Measurements from ENCODE around the gene FREY1. TPM values are rescaled to one million over a fixed set of nuclear protein-coding genes. Genes with fewer than 3 reads are reported as not detected.
A peak's percentile ranks its signal among the peaks of the same experiment; 100 is the strongest.

Gene FREY1
- total RNA-seq, 1 experiment from 2014 or later: not detected

DNA sequence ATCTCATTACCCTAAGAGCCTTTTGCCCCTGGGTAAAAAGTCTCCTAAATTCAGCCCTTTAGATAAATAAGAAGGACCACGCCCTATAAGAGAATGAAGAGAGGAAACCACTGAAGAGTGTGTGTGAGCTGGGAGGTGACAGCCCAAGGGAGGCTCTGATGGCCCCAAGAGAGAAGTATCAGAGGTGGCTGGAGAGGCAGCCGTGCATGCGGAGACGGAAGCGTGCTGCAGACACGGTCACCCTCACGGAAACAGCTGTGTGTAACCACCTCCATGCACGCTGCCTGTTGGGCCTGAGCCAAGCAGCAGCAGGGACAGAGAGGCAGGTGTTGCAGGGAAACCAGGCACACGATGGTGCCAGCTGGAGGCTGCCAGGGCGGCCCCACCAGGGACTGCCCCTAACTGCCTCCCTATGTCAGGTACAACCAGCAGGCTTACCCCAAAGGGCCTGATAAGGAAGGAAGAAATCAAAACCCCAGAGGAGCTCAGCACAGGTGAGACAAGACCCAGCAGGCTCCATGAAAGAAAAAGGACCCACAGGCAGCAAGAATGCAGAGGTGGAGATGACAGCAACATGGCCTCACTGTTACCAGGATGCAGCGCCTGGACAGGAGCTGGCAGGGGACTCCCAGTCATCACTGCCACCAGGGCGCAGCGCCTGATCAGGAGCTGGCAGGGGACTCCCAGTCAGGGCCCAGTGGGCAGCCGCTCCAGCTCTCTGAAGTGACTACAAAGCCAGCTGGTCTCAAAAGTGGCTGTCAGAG, 23.1 kb upstream of the FREY1 start:
- no peak for DNase-seq (ENCODE audit: low read depth)
- in situ Hi-C loops (cut with HindIII; ENCODE audit: low pct_unique_long_range_greater_than_20kb, low sequenced_read_pairs): no loop called here

DNA sequence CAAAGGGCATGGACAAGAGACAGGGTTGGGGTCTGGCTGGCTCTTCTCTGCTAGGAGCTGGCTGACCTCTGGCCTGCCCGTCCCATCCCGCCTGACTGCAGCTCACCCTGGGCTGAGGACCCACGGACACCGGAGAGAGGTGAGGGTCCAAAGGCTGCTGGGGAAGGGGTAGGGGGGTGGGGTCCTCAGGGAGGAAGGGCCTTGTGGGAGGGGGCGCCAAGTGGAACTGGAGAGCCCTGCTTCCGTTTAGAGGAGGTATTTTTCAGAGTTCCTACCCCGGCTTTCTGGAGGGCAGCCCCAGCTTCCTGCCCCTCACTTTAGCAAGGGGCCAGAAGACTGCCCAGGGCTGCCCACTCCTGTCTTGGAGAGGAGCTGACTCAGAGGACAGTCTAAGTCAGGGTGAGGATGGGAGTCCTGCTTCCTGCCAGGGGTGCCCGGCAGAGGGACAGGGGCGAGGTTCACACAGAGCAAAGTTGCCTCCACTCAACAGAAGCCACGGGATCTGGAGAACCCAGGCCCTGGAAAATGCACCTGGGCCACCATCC, 22.5 kb upstream of the FREY1 start:
- DNase-seq (ENCODE audit: low read depth): no peak
- in situ Hi-C loops (cut with HindIII; ENCODE audit: low pct_unique_long_range_greater_than_20kb, low sequenced_read_pairs): no loop called here

DNA sequence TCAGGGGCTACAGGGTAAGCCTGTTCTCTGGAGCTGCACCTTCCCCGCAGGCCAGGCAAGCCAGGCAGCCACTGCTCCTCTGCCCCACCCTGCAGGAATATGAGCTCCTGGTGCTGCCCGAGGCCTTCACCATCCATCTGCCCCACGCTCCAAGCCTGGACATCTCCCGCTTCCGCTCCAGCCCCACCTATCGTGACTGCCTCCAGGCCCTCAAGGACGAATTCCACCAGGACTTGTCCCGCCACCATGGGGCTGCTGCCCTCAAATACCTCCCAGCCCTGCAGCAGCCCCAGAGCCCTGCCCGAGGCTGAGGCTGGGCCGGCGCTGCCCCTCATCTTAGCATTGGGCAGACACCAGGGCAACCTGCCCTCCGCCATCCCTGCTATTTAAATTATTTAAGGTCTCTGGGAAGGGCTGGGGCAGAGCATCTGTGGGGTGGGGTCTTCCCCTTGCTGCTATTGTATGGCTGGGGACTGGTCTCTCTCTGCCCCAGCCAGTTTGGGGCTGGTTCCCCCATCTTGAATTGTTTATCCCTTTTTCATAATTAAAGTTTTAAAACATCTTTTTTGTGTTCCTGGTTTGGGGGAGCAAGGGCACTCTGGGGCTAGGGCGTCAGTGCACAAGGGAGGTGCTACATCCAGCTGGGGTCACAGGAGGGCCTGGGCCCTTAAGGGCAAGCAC, 21.6 kb upstream of the FREY1 start:
- in situ Hi-C loops (cut with HindIII; ENCODE audit: low pct_unique_long_range_greater_than_20kb, low sequenced_read_pairs): no loop called here
- DNase-seq (ENCODE audit: low read depth): no peak

DNA sequence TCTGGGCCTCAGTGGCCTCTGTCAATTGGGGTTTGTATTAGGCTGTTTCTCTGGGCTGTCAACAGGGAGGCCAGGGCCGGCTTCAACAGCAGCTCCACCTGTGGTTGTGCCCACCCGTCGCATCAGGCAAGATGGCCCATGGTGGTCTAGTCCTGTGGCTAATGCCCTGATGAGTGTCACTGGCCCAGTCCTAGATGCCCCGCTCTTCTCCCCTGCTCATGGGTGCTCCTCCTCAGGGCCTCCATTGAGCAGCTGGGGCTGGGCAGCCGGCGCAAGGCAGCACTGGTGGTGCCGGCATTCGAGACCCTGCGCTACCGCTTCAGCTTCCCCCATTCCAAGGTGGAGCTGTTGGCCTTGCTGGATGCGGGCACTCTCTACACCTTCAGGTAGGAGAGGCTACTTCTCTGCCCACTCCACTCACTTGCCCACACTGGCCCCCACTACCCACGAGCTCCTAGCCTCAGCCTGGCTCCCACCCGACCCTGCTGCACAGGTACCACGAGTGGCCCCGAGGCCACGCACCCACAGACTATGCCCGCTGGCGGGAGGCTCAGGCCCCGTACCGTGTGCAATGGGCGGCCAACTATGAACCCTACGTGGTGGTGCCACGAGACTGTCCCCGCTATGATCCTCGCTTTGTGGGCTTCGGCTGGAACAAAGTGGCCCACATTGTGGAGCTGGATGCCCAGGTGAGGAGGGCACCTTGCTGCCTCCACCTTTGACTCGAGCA, 20.8 kb upstream of the FREY1 start:
- in situ Hi-C loops (cut with HindIII; ENCODE audit: low pct_unique_long_range_greater_than_20kb, low sequenced_read_pairs): no loop called here
- DNase-seq (ENCODE audit: low read depth): no peak

DNA sequence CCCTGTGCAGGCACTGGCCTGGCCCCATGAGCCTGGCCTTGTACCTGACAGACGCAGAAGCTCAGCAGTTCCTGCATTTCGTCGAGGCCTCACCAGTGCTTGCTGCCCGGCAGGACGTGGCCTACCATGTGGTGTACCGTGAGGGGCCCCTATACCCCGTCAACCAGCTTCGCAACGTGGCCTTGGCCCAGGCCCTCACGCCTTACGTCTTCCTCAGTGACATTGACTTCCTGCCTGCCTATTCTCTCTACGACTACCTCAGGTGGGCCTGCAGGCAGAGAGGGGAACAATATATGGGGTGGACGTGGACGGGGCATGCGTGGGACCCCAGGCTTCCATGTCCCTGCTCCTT, 20.2 kb upstream of the FREY1 start:
- in situ Hi-C loops (cut with HindIII; ENCODE audit: low pct_unique_long_range_greater_than_20kb, low sequenced_read_pairs): no loop called here
- DNase-seq (ENCODE audit: low read depth): no peak

DNA sequence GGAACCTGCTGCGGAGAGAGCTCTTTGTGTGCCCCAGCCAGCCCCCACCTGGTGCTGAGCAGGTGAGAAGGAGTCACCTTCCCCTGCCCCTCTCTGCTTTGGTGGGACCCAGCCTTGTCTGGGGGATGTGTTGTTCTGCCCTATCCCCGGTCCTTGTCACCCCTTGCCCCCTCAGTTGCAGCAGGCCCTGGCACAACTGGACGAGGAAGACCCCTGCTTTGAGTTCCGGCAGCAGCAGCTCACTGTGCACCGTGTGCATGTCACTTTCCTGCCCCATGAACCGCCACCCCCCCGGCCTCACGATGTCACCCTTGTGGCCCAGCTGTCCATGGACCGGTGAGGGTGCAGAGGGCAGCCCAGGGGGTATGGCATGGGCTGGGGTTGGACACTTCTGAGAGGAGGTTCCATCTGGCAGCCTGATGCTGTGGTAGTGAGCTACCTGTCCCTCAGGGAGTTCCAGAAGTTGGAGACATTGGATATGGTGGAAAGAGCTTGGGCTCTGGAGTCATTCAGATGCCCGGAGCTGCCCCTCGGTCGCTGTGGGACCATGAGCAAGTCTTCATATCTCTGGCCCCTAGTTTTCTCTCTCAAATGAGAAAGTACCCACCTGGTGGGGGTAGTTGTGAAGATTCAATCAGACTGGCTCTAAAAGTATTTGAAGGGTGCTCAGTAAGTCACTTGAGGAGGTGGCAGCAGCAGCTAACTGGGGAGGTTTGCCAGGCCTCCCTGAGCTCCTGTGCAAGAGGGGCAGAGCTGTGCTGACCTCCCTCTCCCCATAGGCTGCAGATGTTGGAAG, 19.7 kb upstream of the FREY1 start:
- in situ Hi-C loops (cut with HindIII; ENCODE audit: low pct_unique_long_range_greater_than_20kb, low sequenced_read_pairs): no loop called here
- no peak for DNase-seq (ENCODE audit: low read depth)

DNA sequence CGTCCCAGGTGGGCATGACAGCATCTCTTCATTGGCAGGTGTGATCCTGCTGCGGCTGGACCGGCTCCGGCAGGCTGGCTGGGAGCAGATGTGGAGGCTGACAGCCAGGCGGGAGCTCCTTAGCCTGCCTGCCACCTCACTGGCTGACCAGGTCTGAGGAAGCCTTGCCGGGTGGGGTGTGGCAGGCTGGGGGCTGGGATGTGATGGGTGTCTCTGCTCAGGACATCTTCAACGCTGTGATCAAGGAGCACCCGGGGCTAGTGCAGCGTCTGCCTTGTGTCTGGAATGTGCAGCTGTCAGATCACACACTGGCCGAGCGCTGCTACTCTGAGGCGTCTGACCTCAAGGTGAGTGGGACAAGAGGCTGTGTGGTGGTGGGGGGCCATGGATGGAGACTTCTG, 18.9 kb upstream of the FREY1 start:
- in situ Hi-C loops (cut with HindIII; ENCODE audit: low pct_unique_long_range_greater_than_20kb, low sequenced_read_pairs): no loop called here
- DNase-seq (ENCODE audit: low read depth): no peak

DNA sequence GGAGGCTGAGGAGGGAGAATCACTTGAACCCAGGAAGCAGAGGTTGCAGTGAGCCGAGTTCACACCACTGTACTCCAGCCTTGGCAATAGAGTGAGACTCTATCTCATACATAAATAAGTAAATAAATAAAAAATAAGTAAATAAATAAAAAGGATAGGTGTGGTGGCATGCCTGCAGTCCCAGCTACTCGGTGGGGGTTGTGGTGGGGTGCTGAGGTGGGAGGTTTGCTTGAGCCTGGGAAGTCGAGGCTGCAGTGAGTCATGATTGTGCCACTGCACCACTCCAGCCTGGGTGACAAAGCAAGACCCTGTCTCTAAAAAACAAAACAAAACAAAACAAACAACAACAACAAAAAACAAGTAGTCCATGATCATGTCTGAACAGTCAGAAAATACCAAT, 18.5 kb upstream of the FREY1 start:
- in situ Hi-C loops (cut with HindIII; ENCODE audit: low pct_unique_long_range_greater_than_20kb, low sequenced_read_pairs): no loop called here
- DNase-seq (ENCODE audit: low read depth): no peak

DNA sequence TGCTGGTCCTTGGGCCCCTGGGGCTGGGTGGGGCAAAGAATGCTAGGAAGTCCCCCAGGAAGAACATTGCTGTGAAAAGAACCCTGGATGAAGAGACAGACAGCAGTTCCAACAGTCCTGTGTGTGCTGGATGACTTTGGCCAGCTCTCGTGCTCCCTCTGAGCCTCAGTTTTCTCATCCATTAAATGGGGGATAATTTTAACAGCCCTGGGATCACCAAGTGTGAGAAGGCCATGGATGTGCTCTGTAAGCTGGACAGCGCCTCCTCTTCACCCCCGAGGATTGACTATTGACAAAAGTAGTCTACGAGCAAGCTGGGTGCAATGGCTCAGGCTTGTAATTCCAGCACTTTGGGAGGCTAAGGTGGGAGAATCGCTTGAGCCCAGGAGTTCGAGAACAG, 17.9 kb upstream of the FREY1 start:
- no peak for DNase-seq (ENCODE audit: low read depth)
- in situ Hi-C loops (cut with HindIII; ENCODE audit: low pct_unique_long_range_greater_than_20kb, low sequenced_read_pairs): no loop called here

DNA sequence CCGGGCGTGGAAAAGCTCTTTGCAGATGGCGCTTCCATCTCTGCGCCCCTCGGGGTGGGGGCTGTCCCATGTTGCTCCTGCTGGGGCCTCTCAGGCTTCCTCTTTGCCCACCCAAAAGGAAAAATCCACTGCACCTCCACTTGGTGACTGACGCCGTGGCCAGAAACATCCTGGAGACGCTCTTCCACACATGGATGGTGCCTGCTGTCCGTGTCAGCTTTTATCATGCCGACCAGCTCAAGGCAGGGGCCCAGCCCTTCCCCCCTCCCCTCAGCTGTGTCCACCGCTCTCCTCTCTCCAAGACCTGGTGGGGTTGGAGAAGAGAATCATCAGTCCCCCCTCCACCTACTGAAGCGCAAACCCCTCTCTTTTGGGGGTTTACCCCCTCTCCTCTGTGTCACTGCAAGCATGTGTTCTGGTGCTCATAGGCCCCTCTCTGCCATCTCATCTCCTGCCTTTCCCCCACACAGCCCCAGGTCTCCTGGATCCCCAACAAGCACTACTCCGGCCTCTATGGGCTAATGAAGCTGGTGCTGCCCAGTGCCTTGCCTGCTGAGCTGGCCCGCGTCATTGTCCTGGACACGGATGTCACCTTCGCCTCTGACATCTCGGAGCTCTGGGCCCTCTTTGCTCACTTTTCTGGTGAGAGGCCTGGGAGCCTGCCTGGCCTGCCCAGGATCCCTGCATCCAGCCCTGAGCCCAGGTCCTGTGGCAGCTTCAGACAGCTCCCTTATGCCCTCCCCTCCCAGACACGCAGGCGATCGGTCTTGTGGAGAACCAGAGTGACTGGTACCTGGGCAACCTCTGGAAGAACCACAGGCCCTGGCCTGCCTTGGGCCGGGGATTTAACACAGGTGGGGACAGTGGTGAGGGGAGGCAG, 17.2 kb upstream of the FREY1 start:
- in situ Hi-C loops (cut with HindIII; ENCODE audit: low pct_unique_long_range_greater_than_20kb, low sequenced_read_pairs): no loop called here
- no peak for DNase-seq (ENCODE audit: low read depth)

DNA sequence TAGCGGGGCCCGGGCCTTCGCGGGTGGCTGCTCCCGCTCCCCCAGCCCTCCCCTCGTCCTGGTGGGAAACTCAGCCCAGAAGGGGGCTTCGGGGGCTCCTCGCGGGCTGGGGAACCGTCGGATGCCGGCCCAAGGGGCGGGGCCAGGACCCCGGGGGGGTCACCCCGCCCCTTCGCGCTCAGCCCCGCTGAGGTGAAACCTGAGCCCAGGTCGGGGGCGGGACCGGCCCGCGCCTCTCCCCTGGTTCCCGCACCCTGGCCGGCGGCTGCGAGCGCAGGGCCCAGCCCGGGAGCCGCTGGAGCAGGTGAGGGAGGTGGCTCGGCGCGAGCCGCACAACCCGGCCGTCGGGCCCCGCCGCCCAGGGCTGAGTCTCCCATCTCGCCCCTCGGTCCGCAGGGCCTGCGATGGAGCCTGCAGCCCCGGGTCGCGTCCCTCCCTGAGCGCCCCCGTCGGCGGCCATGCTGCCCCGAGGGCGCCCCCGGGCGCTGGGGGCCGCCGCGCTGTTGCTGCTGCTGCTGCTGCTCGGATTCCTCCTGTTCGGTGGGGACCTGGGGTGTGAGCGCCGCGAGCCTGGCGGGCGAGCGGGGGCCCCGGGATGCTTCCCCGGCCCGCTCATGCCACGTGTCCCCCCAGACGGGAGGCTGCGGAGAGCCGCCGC, 15.5 kb upstream of the FREY1 start, which contains the start of gene LARGE2:
Gene LARGE2, plus strand, starts transcription at position 232 of the 658 bp plus-strand sequence. Its CDS starts 227 bp downstream, at position 459.
- in situ Hi-C loops (cut with HindIII; ENCODE audit: low pct_unique_long_range_greater_than_20kb, low sequenced_read_pairs): no loop called here
- DNase-seq (ENCODE audit: low read depth): peak; percentile 26

DNA sequence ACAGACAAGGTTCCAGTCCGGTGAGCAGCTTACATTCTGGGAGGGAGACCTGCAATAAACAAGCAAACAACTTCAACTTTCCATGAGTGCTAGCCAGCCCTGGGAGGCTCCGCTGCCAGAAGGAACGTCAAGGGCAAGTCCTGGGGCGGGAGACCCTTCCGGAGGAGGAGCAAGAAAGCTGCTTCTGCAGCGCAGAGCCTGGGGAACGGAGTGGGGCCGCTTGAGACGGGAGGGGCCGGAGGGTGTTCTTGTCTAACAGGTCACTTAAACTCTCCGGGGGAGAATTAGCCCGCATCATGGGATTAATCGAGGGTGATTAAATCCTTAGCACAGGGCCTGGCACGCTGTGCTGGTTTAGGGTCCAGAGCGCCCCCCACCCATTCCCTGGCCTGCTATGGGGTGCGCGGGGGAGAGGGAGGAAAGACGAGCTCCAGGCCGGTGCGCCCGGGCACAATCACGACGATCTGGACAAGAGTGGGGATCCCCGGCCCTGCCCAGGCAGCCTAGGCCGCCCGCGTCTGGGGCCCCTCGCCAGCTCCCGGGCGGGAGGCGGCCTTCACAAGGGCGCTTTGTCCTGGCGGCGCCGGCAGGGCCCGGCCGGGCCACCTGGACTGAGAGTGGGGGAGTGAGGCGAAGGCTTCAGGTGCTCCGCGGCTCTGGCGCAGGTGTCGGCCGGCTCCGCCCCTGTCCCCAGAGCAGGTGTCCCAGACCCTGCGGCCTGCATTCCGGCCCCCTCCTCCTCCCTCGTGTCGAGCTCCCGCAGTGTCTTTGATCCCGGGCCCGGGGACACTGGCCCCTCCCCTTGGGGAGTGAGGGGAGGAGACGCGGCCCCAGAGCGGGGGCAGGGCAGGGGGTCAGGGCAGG, 14.7 kb upstream of the FREY1 start:
- no peak for DNase-seq (ENCODE audit: low read depth)
- in situ Hi-C loops (cut with HindIII; ENCODE audit: low pct_unique_long_range_greater_than_20kb, low sequenced_read_pairs): no loop called here

DNA sequence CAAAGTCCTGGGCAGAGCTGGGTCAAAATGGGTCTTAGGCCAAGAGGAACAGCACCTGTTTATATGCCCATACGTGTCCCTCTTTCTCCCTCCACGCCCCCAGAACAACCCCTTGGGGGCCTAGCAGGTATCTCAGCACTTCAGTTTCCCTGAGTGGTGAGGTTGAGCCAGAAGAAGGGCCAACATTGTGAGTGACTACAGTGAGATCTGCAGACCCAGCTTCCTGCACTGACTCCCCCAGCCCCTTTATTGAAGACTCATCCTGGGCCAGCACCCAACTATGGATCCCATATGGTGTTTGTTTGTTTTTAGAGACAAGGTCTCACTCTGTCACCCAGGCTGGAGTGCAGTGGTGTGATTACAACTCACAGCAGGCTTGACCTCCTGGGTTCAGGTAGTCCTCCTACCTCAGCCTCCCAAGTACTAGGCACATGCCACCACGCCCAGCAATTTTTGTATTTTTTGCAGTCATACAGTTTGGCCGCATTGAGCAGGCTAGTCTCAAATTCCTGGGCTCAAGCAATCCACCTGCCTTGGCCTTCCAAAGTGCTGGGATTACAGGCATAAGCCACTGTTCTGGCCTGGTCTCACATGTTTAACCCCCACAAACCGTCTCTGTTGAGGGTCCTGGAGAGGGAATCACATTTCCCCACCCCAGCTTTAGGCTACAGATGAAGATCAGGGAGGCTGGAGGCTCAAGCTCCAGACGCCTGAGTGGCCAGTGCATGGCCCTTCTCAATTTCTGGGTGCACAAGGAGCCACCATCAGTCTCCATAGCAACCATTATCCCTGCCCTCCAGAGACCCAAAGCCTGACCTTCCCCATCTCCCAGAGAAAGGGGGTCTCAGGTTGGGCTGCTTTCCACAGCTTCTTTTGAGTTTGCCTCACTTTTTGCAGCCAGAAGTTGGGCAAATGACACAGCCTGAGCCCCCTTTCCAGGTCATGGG, 13.7 kb upstream of the FREY1 start:
- in situ Hi-C loops (cut with HindIII; ENCODE audit: low pct_unique_long_range_greater_than_20kb, low sequenced_read_pairs): no loop called here

DNA sequence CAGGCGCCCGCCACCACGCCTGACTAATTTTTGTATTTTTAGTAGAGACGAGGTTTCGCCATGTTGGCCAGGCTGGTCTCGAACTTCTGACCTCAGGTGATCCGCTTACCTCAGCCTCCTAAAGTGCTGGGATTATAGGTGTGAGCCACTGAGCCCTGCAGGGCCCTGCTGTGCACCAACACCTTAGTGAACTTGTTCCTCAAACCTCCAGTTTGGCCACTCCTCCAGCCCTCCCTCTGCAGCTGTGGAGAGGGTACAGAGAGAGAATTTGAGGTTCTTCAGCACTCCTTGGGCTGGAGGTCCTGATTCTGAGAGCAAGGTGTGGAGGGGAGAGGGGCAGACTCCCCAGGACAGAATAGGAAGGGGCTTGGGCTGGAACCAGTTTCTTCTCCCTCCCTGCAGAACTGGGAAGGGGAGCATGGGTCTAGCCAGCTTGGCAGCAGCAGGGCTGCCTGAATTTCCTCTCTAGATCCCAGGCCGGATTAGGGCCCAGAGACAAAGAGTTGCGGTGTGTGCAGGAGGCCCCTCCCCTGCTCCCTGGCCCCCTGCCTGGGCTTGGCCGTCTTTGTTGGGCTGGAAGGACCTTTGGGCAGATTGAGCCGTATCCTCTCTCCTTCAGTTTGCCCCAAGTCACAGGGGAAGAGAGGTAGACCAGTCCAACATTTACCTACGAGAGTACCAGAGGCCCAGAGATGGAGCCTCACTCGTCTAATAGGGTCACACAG, 12.9 kb upstream of the FREY1 start:
- DNase-seq (ENCODE audit: low read depth): no peak
- in situ Hi-C loops (cut with HindIII; ENCODE audit: low pct_unique_long_range_greater_than_20kb, low sequenced_read_pairs): no loop called here

More for the DNA sequence above, 13.7 kb upstream of the FREY1 start:
- DNase-seq (ENCODE audit: low read depth): no peak

Measured in Caki2 (cell line).